ENCODE data around the gene RSF1.

RSF1 gene

GRCh38 chr11:77734890-77735289 is 85.6 kb downstream of the RSF1 start:
- H3K36me3 ChIP-seq (ENCODE audit: control insufficient read depth in 5 of 5, insufficient read depth in 5 of 5, low read length in 5 of 5) = peaks cover 11 to 42% (median 22%) of the 10 kb centered on the region in 5 donors
- H3K9ac ChIP-seq (ENCODE audit: low read length in 5 of 5) = no peak overlapping the region
- H3K9me3 ChIP-seq (ENCODE audit: control insufficient read depth in 5 of 5, low read length in 5 of 5) = peaks cover 0 to 13% (median 9%) of the 10 kb centered on the region in 5 donors
- H3K27me3 ChIP-seq (ENCODE audit: control insufficient read depth in 5 of 5, insufficient read depth in 4 of 5, low read length in 5 of 5) = no peaks in the 10 kb centered on the region
- H3K4me1 ChIP-seq (ENCODE audit: control insufficient read depth in 5 of 5, insufficient read depth in 5 of 5, low read length in 5 of 5) = no peaks in the 10 kb centered on the region
- no peak overlapping the region for H3K4me3 ChIP-seq (ENCODE audit: low read depth in 1 of 5, low read length in 5 of 5)
- H3K27ac ChIP-seq (ENCODE audit: low read depth, low read length) = no peak overlapping the region

- Histone ChIP-seq H3K27me3 (ENCODE audit: control insufficient read depth in 5 of 5, insufficient read depth in 4 of 5, low read length in 5 of 5) (no peaks in the 10 kb centered on the region), H3K4me3 (ENCODE audit: low read depth in 1 of 5, low read length in 5 of 5) (no peak overlapping the region), H3K27ac (ENCODE audit: low read depth, low read length) (no peak overlapping the region), H3K9ac (ENCODE audit: low read length in 5 of 5) (no peak overlapping the region), H3K36me3 (ENCODE audit: control insufficient read depth in 5 of 5, insufficient read depth in 5 of 5, low read length in 5 of 5) (peaks cover 11 to 27% (median 16%) of the 10 kb centered on the region in 5 donors), H3K4me1 (ENCODE audit: control insufficient read depth in 5 of 5, insufficient read depth in 5 of 5, low read length in 5 of 5) (no peaks in the 10 kb centered on the region), H3K9me3 (ENCODE audit: control insufficient read depth in 5 of 5, low read length in 5 of 5) (peaks cover 0 to 13% (median 9%) of the 10 kb centered on the region in 5 donors)
Measured at GRCh38 chr11:77732143-77732542, 88.4 kb downstream of the RSF1 start.

- H3K9me3 ChIP-seq (ENCODE audit: control insufficient read depth in 5 of 5, low read length in 5 of 5) = peaks cover 0 to 13% (median 9%) of the 10 kb centered on the region in 5 donors
- H3K27me3 ChIP-seq (ENCODE audit: control insufficient read depth in 5 of 5, insufficient read depth in 4 of 5, low read length in 5 of 5) = no peaks in the 10 kb centered on the region
- H3K27ac ChIP-seq (ENCODE audit: low read depth, low read length) = no peak overlapping the region
- peaks cover 6 to 22% (median 14%) of the 10 kb centered on the region in 5 donors for H3K36me3 ChIP-seq (ENCODE audit: control insufficient read depth in 5 of 5, insufficient read depth in 5 of 5, low read length in 5 of 5)
- no peaks in the 10 kb centered on the region for H3K4me1 ChIP-seq (ENCODE audit: control insufficient read depth in 5 of 5, insufficient read depth in 5 of 5, low read length in 5 of 5)
- no peak overlapping the region for H3K9ac ChIP-seq (ENCODE audit: low read length in 5 of 5)
- H3K4me3 ChIP-seq (ENCODE audit: low read depth in 1 of 5, low read length in 5 of 5) = no peak overlapping the region
Measured at GRCh38 chr11:77730789-77731188, 89.7 kb downstream of the RSF1 start.

GRCh38 chr11:77729063-77729462 is 91.5 kb downstream of the RSF1 start:
- Histone ChIP-seq H3K36me3 (ENCODE audit: control insufficient read depth in 5 of 5, insufficient read depth in 5 of 5, low read length in 5 of 5) (peaks cover 13 to 24% (median 14%) of the 10 kb centered on the region in 5 donors), H3K9me3 (ENCODE audit: control insufficient read depth in 5 of 5, low read length in 5 of 5) (peaks cover 0 to 13% (median 9%) of the 10 kb centered on the region in 5 donors), H3K4me1 (ENCODE audit: control insufficient read depth in 5 of 5, insufficient read depth in 5 of 5, low read length in 5 of 5) (no peaks in the 10 kb centered on the region), H3K27ac (ENCODE audit: low read depth, low read length) (no peak overlapping the region), H3K27me3 (ENCODE audit: control insufficient read depth in 5 of 5, insufficient read depth in 4 of 5, low read length in 5 of 5) (no peaks in the 10 kb centered on the region), H3K9ac (ENCODE audit: low read length in 5 of 5) (no peak overlapping the region), H3K4me3 (ENCODE audit: low read depth in 1 of 5, low read length in 5 of 5) (no peak overlapping the region)

- Histone ChIP-seq H3K9me3 (ENCODE audit: control insufficient read depth in 5 of 5, low read length in 5 of 5) (peaks cover 0 to 13% (median 9%) of the 10 kb centered on the region in 5 donors), H3K27ac (ENCODE audit: low read depth, low read length) (no peak overlapping the region), H3K4me3 (ENCODE audit: low read depth in 1 of 5, low read length in 5 of 5) (no peak overlapping the region), H3K27me3 (ENCODE audit: control insufficient read depth in 5 of 5, insufficient read depth in 4 of 5, low read length in 5 of 5) (no peaks in the 10 kb centered on the region), H3K9ac (ENCODE audit: low read length in 5 of 5) (no peak overlapping the region), H3K36me3 (ENCODE audit: control insufficient read depth in 5 of 5, insufficient read depth in 5 of 5, low read length in 5 of 5) (peaks cover 15 to 24% (median 20%) of the 10 kb centered on the region in 5 donors), H3K4me1 (ENCODE audit: control insufficient read depth in 5 of 5, insufficient read depth in 5 of 5, low read length in 5 of 5) (no peaks in the 10 kb centered on the region)
Measured at GRCh38 chr11:77728203-77728786, 92.2 kb downstream of the RSF1 start.

- Histone ChIP-seq H3K4me3 (ENCODE audit: low read depth in 1 of 5, low read length in 5 of 5) (no peak overlapping the region), H3K27ac (ENCODE audit: low read depth, low read length) (no peak overlapping the region), H3K9ac (ENCODE audit: low read length in 5 of 5) (no peak overlapping the region), H3K9me3 (ENCODE audit: control insufficient read depth in 5 of 5, low read length in 5 of 5) (peaks cover 0 to 11% (median 8%) of the 10 kb centered on the region in 5 donors), H3K36me3 (ENCODE audit: control insufficient read depth in 5 of 5, insufficient read depth in 5 of 5, low read length in 5 of 5) (peaks cover 17 to 25% (median 23%) of the 10 kb centered on the region in 5 donors), H3K27me3 (ENCODE audit: control insufficient read depth in 5 of 5, insufficient read depth in 4 of 5, low read length in 5 of 5) (no peaks in the 10 kb centered on the region), H3K4me1 (ENCODE audit: control insufficient read depth in 5 of 5, insufficient read depth in 5 of 5, low read length in 5 of 5) (no peaks in the 10 kb centered on the region)
Measured at GRCh38 chr11:77726524-77726923, 94.0 kb downstream of the RSF1 start.

- Histone ChIP-seq H3K4me3 (ENCODE audit: low read depth in 1 of 5, low read length in 5 of 5) (no peak overlapping the region), H3K36me3 (ENCODE audit: control insufficient read depth in 5 of 5, insufficient read depth in 5 of 5, low read length in 5 of 5) (peaks cover 12 to 27% (median 24%) of the 10 kb centered on the region in 5 donors), H3K27ac (ENCODE audit: low read depth, low read length) (no peak overlapping the region), H3K9ac (ENCODE audit: low read length in 5 of 5) (no peak overlapping the region), H3K9me3 (ENCODE audit: control insufficient read depth in 5 of 5, low read length in 5 of 5) (peaks cover 0 to 2% (median under 1%) of the 10 kb centered on the region in 5 donors), H3K27me3 (ENCODE audit: control insufficient read depth in 5 of 5, insufficient read depth in 4 of 5, low read length in 5 of 5) (no peaks in the 10 kb centered on the region), H3K4me1 (ENCODE audit: control insufficient read depth in 5 of 5, insufficient read depth in 5 of 5, low read length in 5 of 5) (no peaks in the 10 kb centered on the region)
Measured at GRCh38 chr11:77725433-77725832, 95.1 kb downstream of the RSF1 start.

- Histone ChIP-seq H3K36me3 (ENCODE audit: control insufficient read depth in 5 of 5, insufficient read depth in 5 of 5, low read length in 5 of 5) (peaks cover 15 to 27% (median 26%) of the 10 kb centered on the region in 5 donors), H3K9ac (ENCODE audit: low read length in 5 of 5) (no peak overlapping the region), H3K9me3 (ENCODE audit: control insufficient read depth in 5 of 5, low read length in 5 of 5) (no peaks in the 10 kb centered on the region), H3K27ac (ENCODE audit: low read depth, low read length) (no peak overlapping the region), H3K27me3 (ENCODE audit: control insufficient read depth in 5 of 5, insufficient read depth in 4 of 5, low read length in 5 of 5) (no peaks in the 10 kb centered on the region), H3K4me3 (ENCODE audit: low read depth in 1 of 5, low read length in 5 of 5) (no peak overlapping the region), H3K4me1 (ENCODE audit: control insufficient read depth in 5 of 5, insufficient read depth in 5 of 5, low read length in 5 of 5) (no peaks in the 10 kb centered on the region)
Measured at GRCh38 chr11:77724636-77725035, 95.9 kb downstream of the RSF1 start.

- no peak overlapping the region for H3K4me3 ChIP-seq (ENCODE audit: low read depth in 1 of 5, low read length in 5 of 5)
- H3K9ac ChIP-seq (ENCODE audit: low read length in 5 of 5) = no peak overlapping the region
- H3K27me3 ChIP-seq (ENCODE audit: control insufficient read depth in 5 of 5, insufficient read depth in 4 of 5, low read length in 5 of 5) = no peaks in the 10 kb centered on the region
- H3K36me3 ChIP-seq (ENCODE audit: control insufficient read depth in 5 of 5, insufficient read depth in 5 of 5, low read length in 5 of 5) = peaks cover 15 to 29% (median 26%) of the 10 kb centered on the region in 5 donors
- H3K27ac ChIP-seq (ENCODE audit: low read depth, low read length) = no peak overlapping the region
- H3K9me3 ChIP-seq (ENCODE audit: control insufficient read depth in 5 of 5, low read length in 5 of 5) = no peaks in the 10 kb centered on the region
- no peaks in the 10 kb centered on the region for H3K4me1 ChIP-seq (ENCODE audit: control insufficient read depth in 5 of 5, insufficient read depth in 5 of 5, low read length in 5 of 5)
Measured at GRCh38 chr11:77723024-77723423, 97.5 kb downstream of the RSF1 start.

GRCh38 chr11:77710358-77710757 is 110.2 kb downstream of the RSF1 start:
- no peaks in the 10 kb centered on the region for H3K9me3 ChIP-seq (ENCODE audit: control insufficient read depth in 5 of 5, low read length in 5 of 5)
- H3K9ac ChIP-seq (ENCODE audit: low read length in 5 of 5) = no peak overlapping the region
- no peaks in the 10 kb centered on the region for H3K4me1 ChIP-seq (ENCODE audit: control insufficient read depth in 5 of 5, insufficient read depth in 5 of 5, low read length in 5 of 5)
- H3K27ac ChIP-seq (ENCODE audit: low read depth, low read length) = no peak overlapping the region
- H3K36me3 ChIP-seq (ENCODE audit: control insufficient read depth in 5 of 5, insufficient read depth in 5 of 5, low read length in 5 of 5) = peaks cover 0 to 3% (median 0%) of the 10 kb centered on the region in 5 donors
- no peaks in the 10 kb centered on the region for H3K27me3 ChIP-seq (ENCODE audit: control insufficient read depth in 5 of 5, insufficient read depth in 4 of 5, low read length in 5 of 5)
- H3K4me3 ChIP-seq (ENCODE audit: low read depth in 1 of 5, low read length in 5 of 5) = no peak overlapping the region

All from subcutaneous abdominal adipose tissue (tissue), 5 donors.